ENCODE data around the gene TENT5A.

- TF ChIP-seq, protein P1, sequence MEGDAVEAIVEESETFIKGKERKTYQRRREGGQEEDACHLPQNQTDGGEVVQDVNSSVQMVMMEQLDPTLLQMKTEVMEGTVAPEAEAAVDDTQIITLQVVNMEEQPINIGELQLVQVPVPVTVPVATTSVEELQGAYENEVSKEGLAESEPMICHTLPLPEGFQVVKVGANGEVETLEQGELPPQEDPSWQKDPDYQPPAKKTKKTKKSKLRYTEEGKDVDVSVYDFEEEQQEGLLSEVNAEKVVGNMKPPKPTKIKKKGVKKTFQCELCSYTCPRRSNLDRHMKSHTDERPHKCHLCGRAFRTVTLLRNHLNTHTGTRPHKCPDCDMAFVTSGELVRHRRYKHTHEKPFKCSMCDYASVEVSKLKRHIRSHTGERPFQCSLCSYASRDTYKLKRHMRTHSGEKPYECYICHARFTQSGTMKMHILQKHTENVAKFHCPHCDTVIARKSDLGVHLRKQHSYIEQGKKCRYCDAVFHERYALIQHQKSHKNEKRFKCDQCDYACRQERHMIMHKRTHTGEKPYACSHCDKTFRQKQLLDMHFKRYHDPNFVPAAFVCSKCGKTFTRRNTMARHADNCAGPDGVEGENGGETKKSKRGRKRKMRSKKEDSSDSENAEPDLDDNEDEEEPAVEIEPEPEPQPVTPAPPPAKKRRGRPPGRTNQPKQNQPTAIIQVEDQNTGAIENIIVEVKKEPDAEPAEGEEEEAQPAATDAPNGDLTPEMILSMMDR (IDR thresholded peaks at IDR 0.05): no peak
- TF ChIP-seq POLR2A (IDR thresholded peaks at IDR 0.05) (no peak), POLR2AphosphoS5 (IDR thresholded peaks at IDR 0.05) (no peak), EP300 (IDR thresholded peaks at IDR 0.05; ENCODE audit: low read depth) (no peak)
These were observed 20.7 kb downstream of the TENT5A start for GRCh38 chr6:81731814-81732213.
